OCI-LY3 (cell line): ENCODE measurements around the gene CSRP3.

Source experiments
- H2AFZ ChIP-seq: fragments of 200-600, 300-600 bp; shearing (Covaris generic); 2 replicates; pipeline ENCODE4 v1.6.0; 2014; ENCODE audit warnings: antibody characterized with exemption, low read depth, low read length
- H3K27ac ChIP-seq: fragments of 200-600, 300-600 bp; sonication (generic); 2 replicates; pipeline ENCODE4 v1.5.1; 2014; ENCODE audit warnings: mild to moderate bottlenecking, low read length, moderate library complexity, mixed read lengths
- H3K27me3 ChIP-seq: fragments of 200-600, 300-600 bp; sonication (generic); 2 replicates; pipeline ENCODE4 v1.6.1; 2014; ENCODE audit warnings: low read depth, low read length, mixed read lengths
- H3K36me3 ChIP-seq: fragments of 200-600, 300-600 bp; sonication (generic); replicated peaks from 2 replicates; pipeline ENCODE3; 2014; ENCODE audit warnings: low read depth, low read length, mixed read lengths
- H3K4me1 ChIP-seq: fragments of 300-600, 200-600 bp; sonication (generic); 2 replicates; pipeline ENCODE4 v1.6.1; 2014; ENCODE audit warnings: low read length, mixed read lengths
- H3K4me2 ChIP-seq: fragments of 200-600, 300-600 bp; sonication (generic); 2 replicates; pipeline ENCODE4 v1.6.1; 2014; ENCODE audit warnings: low read length, mixed read lengths
- H3K4me3 ChIP-seq: fragments of 300-600, 200-600 bp; sonication (generic); 2 replicates; pipeline ENCODE4 v1.5.1; 2014; ENCODE audit warnings: antibody characterized with exemption, mild to moderate bottlenecking, low read length, moderate library complexity
- H3K79me2 ChIP-seq: fragments of 300-600, 200-600 bp; shearing (Covaris generic); 2 replicates; pipeline ENCODE4 v1.6.1; 2014; ENCODE audit warnings: mild to moderate bottlenecking, low read length, mixed read lengths
- H3K9ac ChIP-seq: fragments of 300-600, 200-600 bp; shearing (Covaris generic); 2 replicates; pipeline ENCODE4 v1.6.0; 2014; ENCODE audit warnings: mild to moderate bottlenecking, low read length, moderate library complexity
- H3K9me3 ChIP-seq: fragments of 200-600, 300-600 bp; shearing (Covaris generic); 2 replicates; pipeline ENCODE4 v1.6.1; 2014; ENCODE audit warnings: low read length, mixed read lengths; ENCODE audit not compliant: insufficient read depth
- H4K20me1 ChIP-seq: fragments of 200-600, 300-600 bp; sonication (generic); 2 replicates; pipeline ENCODE4 v1.6.1; 2016; ENCODE audit warnings: low read length, mixed read lengths; ENCODE audit not compliant: insufficient read depth
- CTCF ChIP-seq: fragments of 200-600, 300-600 bp; sonication (generic); IDR thresholded peaks from 2 replicates; pipeline ENCODE4 v1.5.1; 2014; ENCODE audit warnings: antibody characterized with exemption, low read length, low read depth
- EZH2phosphoT487 ChIP-seq: fragments of 200-600 bp; shearing (Covaris generic); IDR thresholded peaks from 2 replicates; pipeline ENCODE4 v1.6.1; 2018; ENCODE audit warnings: antibody characterized with exemption, mixed run types, low read depth

Gene CSRP3

GRCh38 chr11:19232910-19233503 lies 31.2 kb upstream of the CSRP3 start:
- H2AFZ ChIP-seq, result no peak overlapping the region
- H4K20me1 ChIP-seq, result no peaks in the 10 kb centered on the region
- H3K9me3 ChIP-seq, result no peaks in the 10 kb centered on the region
- H3K4me1 ChIP-seq, result no peaks in the 10 kb centered on the region
- no peak for TF ChIP-seq CTCF
- TF ChIP-seq EZH2phosphoT487, result no peak
- no peak overlapping the region for H3K27ac ChIP-seq
- H3K9ac ChIP-seq, result no peak overlapping the region
- no peak overlapping the region for H3K4me2 ChIP-seq
- H3K4me3 ChIP-seq, result no peak overlapping the region
- peaks cover 5% of the 10 kb centered on the region; the same call in 1 of the 2 replicates for H3K79me2 ChIP-seq
- H3K27me3 ChIP-seq, result no peaks in the 10 kb centered on the region
- H3K36me3 ChIP-seq, result peaks cover 81% of the 10 kb centered on the region

- Histone ChIP-seq H3K27me3 (no peaks in the 10 kb centered on the region), H3K36me3 (peaks cover 82% of the 10 kb centered on the region), H3K4me2 (no peak overlapping the region), H2AFZ (no peak overlapping the region), H3K4me3 (no peak overlapping the region), H3K4me1 (no peaks in the 10 kb centered on the region), H3K27ac (no peak overlapping the region), H3K9me3 (no peaks in the 10 kb centered on the region), H3K9ac (no peak overlapping the region), H4K20me1 (no peaks in the 10 kb centered on the region), H3K79me2 (no peaks in the 10 kb centered on the region)
- TF ChIP-seq EZH2phosphoT487, result no peak
- no peak for TF ChIP-seq CTCF
Observed at GRCh38 chr11:19229671-19230070, 27.9 kb upstream of the CSRP3 start.

- no peak overlapping the region for H3K4me3 ChIP-seq
- H3K79me2 ChIP-seq, result no peaks in the 10 kb centered on the region
- no peaks in the 10 kb centered on the region for H4K20me1 ChIP-seq
- no peak overlapping the region for H2AFZ ChIP-seq
- no peak overlapping the region for H3K9ac ChIP-seq
- TF ChIP-seq CTCF (no peak), EZH2phosphoT487 (no peak)
- no peaks in the 10 kb centered on the region for H3K9me3 ChIP-seq
- no peaks in the 10 kb centered on the region for H3K27me3 ChIP-seq
- peaks cover 81% of the 10 kb centered on the region for H3K36me3 ChIP-seq
- no peak overlapping the region for H3K27ac ChIP-seq
- no peak overlapping the region for H3K4me2 ChIP-seq
- no peaks in the 10 kb centered on the region for H3K4me1 ChIP-seq
Observed at GRCh38 chr11:19228968-19229367, 27.2 kb upstream of the CSRP3 start.

DNA sequence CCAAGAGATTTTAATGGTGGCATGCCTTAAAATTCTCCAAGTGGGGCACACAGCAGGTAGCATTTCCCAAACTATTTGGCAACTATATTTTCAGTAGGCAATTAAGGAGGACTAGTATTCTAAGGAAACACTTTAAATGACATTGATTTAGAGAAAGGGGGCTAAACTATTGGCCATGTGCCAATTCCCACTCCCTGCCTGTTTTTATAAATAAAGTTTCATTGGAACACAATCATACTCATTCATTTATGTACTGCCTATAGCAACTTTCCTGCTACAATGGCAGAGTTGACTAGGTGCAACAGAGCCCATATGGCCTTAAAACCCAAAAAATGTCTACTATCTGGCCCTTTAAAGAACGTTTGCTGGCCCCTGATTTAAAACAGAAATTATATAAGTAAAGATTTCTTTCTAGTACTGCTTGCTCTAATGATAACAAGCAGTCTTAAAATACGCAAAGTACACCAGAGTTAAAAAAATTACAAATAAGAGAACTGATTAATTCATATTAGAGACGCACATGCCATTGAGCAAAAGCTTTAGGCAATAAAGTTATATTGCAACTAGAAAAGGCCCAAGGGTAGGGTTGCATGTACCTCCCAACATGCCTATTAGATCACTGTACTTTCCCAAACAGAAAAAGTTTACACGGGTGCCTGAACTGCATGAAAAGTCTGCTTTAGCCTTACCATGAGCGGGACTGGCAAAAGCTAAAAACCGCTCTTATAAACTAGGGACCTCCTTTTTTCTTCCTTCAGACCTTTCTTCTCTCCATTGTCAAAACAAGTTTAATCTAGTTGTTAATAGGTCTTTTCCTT lies 24.8 kb upstream of the CSRP3 start:
- Histone ChIP-seq H3K9ac (no peak overlapping the region), H3K27me3 (no peaks in the 10 kb centered on the region), H3K4me2 (no peak overlapping the region), H2AFZ (no peak overlapping the region), H4K20me1 (no peaks in the 10 kb centered on the region), H3K4me1 (no peaks in the 10 kb centered on the region), H3K36me3 (peaks cover 89% of the 10 kb centered on the region), H3K4me3 (no peak overlapping the region), H3K27ac (no peak overlapping the region), H3K9me3 (no peaks in the 10 kb centered on the region), H3K79me2 (no peaks in the 10 kb centered on the region)
- TF ChIP-seq EZH2phosphoT487, result no peak
